ENCODE measurements around the gene OS9.

Gene OS9

DNA sequence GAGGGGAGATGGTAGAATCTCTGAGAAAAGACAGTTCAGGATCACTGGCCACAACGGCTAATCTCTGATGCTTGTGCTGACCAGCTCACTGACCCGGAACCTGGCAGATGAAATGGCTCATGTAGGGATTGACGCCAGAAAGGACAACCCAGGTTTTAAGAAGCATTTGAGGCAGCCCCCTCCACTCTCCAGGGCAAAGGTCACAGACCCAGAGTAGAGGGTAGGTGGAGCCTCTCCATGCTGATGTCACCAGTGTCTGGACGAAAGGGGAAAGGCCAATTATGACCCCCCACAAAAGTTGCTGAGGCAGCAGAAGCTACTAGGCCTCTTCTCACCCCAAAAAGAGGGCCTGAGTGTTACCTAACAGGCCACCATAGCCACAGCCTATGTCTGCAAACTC is 76.8 kb downstream of the OS9 start:
- DNase-seq, result no peak

Data from suppressor macrophage treated with lipopolysaccharide for 4 hours (primary cell).